HFF-Myc (cell line): ENCODE measurements around the gene ZNF555.
A peak's percentile ranks its signal among the peaks of the same experiment; 100 is the strongest.

Experiments used
- DNase-seq: peaks from one replicate; pipeline ENCODE4 v3.0.0-alpha.2; 2011; ENCODE audit warnings: low read depth; ENCODE audit errors: extremely low read depth
- H3K4me3 ChIP-seq: replicated peaks from 2 replicates; pipeline ENCODE4 v1.5.1; 2011; ENCODE audit warnings: low read depth, mild to moderate bottlenecking, control low read depth, low read length
- TF ChIP-seq, protein P1 (sequence below): IDR thresholded peaks from 2 replicates; pipeline ENCODE4 v1.5.1; 2012; ENCODE audit warnings: mild to moderate bottlenecking, low read depth, low read length, control low read depth; ENCODE audit errors: missing control alignments

ZNF555 gene

DNA sequence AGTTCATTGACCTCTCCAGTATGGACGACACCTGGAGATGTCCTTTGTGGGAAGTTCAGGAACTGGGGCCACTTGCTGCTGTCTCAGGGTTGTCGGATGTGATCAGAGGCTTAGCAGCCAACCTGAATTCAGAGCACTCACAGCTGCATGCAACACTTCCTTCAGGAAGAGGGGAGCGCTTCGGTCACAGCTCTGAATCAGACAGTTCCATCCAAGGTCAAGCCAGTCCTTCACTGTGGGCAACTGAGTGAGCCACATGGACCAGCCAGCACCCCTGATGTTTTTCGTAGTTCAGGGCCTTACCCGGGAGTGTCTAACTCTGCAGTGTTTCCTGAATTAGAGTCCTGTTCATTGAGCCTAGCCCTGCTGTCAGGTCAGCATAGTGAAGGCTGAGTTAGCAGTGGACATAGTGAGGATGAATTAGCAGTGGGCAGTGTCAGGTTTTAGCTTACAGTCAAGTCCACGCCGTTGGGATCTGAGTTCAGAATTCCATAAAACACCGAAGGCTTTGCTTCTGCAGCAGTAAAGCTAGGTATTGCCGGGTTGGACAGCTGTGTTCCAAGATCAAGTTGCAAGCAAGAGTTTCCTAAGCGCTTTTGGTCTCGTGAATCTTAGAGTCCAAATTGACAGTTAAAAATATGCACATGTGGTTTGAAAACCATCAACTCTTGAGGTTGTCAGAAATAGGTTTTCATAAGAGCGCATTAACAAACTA lies 5.1 kb downstream of the ZNF555 start:
- DNase-seq = no peak
- TF ChIP-seq, protein P1, sequence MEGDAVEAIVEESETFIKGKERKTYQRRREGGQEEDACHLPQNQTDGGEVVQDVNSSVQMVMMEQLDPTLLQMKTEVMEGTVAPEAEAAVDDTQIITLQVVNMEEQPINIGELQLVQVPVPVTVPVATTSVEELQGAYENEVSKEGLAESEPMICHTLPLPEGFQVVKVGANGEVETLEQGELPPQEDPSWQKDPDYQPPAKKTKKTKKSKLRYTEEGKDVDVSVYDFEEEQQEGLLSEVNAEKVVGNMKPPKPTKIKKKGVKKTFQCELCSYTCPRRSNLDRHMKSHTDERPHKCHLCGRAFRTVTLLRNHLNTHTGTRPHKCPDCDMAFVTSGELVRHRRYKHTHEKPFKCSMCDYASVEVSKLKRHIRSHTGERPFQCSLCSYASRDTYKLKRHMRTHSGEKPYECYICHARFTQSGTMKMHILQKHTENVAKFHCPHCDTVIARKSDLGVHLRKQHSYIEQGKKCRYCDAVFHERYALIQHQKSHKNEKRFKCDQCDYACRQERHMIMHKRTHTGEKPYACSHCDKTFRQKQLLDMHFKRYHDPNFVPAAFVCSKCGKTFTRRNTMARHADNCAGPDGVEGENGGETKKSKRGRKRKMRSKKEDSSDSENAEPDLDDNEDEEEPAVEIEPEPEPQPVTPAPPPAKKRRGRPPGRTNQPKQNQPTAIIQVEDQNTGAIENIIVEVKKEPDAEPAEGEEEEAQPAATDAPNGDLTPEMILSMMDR = no peak
- H3K4me3 ChIP-seq = no peak overlapping the region

DNA sequence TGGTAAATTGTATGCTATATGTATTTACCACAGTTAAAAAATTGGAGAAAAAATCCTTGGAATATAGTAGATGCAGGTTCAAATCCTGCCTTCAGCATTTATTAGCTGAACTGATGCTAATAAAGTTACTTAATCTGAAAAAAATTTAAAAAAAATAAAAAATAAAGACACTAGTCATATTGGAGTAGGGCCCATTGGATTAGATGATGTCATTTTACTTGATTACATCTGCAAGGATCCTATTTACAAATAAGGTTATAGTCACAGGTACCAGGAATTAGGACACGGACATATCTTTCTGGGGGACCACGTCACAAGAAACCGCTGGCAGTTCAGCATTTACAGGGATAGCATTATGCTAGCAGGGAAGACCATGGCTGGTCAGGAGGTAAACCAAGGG lies 6.2 kb downstream of the ZNF555 start:
- no peak for DNase-seq
- TF ChIP-seq, protein P1 = no peak
- H3K4me3 ChIP-seq = no peak overlapping the region

DNA sequence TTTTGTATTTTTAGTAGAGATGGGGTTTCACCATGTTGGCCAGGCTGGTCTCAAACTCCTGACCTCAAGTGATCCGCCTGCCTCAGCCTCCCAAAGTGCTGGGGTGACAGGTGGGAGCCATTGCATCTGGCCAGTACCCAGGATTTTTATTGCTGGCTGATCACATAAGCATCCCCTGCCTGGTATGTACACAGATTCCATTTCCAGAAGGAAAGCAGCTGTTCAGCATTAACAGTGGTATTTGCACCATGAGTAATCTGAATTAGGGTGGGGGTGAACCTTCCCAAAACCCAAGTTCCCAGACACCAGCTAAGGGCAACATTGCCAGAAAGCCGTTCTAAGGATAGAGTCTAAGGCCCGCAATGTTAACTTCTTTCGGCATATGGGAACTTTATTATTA lies 7.3 kb downstream of the ZNF555 start:
- TF ChIP-seq, protein P1 = no peak
- DNase-seq = peak; percentile 26
- no peak overlapping the region for H3K4me3 ChIP-seq

DNA sequence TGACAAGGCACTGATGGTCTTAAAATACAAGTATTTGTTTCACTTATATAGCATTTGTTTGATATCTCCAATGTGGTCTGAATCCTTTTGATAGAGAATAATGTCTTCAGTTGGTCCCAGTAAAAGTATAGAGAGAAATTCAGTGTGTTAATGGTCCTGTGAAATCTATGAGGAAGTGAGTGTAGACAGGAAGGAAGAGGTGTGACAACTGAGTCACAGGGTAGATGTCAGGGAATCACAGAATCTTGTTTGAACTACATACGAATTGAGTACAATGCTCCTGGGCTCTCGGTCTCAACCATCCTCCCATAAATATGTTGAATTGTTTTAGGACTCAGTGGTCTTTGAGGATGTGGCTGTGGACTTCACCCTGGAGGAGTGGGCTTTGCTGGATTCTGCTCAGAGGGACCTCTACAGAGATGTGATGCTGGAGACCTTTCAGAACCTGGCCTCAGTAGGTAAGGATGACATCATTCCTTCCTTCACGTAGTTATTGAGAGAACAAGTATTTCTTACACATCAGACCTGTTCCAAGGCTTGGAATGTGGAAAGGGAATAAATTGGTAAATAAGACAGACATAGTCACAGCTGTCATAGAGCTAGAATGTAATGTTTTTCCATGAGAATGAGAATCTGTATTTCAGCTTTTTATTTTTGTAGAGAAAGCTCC lies 9.1 kb downstream of the ZNF555 start:
- TF ChIP-seq, protein P1 = no peak
- no peak overlapping the region for H3K4me3 ChIP-seq
- no peak for DNase-seq

DNA sequence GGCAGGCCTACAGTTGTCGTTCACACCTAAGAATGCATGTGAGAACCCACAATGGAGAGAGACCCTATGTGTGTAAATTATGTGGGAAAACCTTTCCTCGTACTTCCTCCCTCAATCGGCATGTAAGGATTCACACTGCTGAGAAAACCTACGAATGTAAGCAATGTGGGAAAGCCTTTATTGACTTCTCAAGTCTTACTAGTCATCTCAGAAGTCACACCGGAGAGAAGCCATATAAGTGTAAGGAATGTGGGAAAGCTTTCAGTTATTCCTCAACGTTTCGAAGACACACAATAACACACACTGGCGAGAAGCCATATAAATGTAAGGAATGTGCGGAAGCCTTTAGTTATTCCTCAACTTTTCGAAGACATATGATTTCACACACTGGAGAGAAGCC lies 11.3 kb downstream of the ZNF555 start:
- no peak for DNase-seq
- TF ChIP-seq, protein P1 = no peak
- no peak overlapping the region for H3K4me3 ChIP-seq

DNA sequence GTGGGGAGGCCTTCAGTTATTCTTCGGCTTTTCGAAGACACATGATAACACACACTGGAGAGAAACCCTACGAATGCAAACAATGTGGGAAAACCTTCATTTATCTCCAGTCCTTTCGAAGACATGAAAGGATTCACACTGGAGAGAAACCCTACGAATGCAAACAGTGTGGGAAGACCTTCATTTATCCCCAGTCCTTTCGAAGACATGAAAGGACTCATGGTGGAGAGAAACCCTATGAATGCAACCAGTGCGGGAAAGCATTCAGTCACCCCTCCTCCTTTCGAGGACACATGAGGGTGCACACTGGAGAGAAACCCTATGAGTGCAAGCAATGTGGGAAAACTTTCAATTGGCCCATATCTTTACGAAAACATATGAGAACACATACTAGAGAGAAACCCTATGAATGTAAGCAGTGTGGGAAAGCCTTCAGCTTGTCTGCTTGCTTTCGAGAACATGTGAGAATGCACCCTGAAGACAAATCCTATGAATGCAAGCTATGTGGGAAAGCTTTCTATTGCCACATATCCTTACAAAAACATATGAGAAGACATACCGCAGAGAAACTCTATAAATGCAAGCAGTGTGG lies 11.8 kb downstream of the ZNF555 start:
- no peak for DNase-seq
- no peak overlapping the region for H3K4me3 ChIP-seq
- TF ChIP-seq, protein P1 = no peak
